A549 (cell line): ENCODE measurements around the gene DSCAML1. TPM values are rescaled to one million over a fixed set of nuclear protein-coding genes. Genes with fewer than 3 reads are reported as not detected.

Experiments used
- ATAC-seq, 2 experiments: fragments of 200-7000 bp in 1 of 2; fragments of >200 bp in 1 of 2; cut with Nextera tagmentation in 1 of 2; cut with Tn5 transposase in 1 of 2; 3 replicates each; pipeline versions ENCODE4 v1.8.0 to v1.9.1; 2018 to 2020; ENCODE audit warnings: mild to moderate bottlenecking in 1 of 2, moderate library complexity in 1 of 2
- CTCF ChIA-PET: fragments of 300-600 bp; sonication (Branson Sonifier 250); formaldehyde crosslinking; extraction: SDS; loops from one replicate; lab custom pipeline; 2021; ENCODE audit warnings: antibody characterized with exemption, inconsistent platforms; lab: Yijun Ruan, JAX
- POLR2A ChIA-PET: fragments of 350-600 bp; formaldehyde crosslinking; extraction: SDS; loops from one replicate; lab custom pipeline; 2021; ENCODE audit warnings: antibody characterized with exemption, inconsistent platforms; lab: Yijun Ruan, JAX
- DNase-seq, 2 experiments: peaks; one replicate each; pipeline versions ENCODE4 v3.0.0 to v3.0.0-alpha.2; 2011 to 2016; ENCODE audit warnings: low read depth in 1 of 2, low spot score in 1 of 2
- FAIRE-seq: peaks from 2 replicates; lab custom pipeline; 2011; peaks lifted over from hg19 to GRCh38; lab: Jason Lieb, UNC
- H3K27ac ChIP-seq, 2 experiments: fragments of >200 bp; sonication (Bioruptor Twin); formaldehyde crosslinking; 3 replicates each; pipeline ENCODE4 v1.5.1; 2016 to 2017
- H3K4me1 ChIP-seq: fragments of >200 bp; sonication (Bioruptor Twin); formaldehyde crosslinking; 3 replicates; pipeline ENCODE4 v1.6.1; 2016
- H3K4me2 ChIP-seq: fragments of >200 bp; sonication (Bioruptor Twin); formaldehyde crosslinking; 3 replicates; pipeline ENCODE4 v1.6.1; 2016
- H3K4me3 ChIP-seq: fragments of >200 bp; sonication (Bioruptor Twin); formaldehyde crosslinking; 3 replicates; pipeline ENCODE4 v1.5.1; 2016
- H3K9me3 ChIP-seq: fragments of >200 bp; sonication (Bioruptor Twin); formaldehyde crosslinking; 3 replicates; pipeline ENCODE4 v1.6.1; 2016
- CEBPB ChIP-seq, 2 experiments: fragments of >200 bp in 1 of 2; sonication (Bioruptor Twin) in 1 of 2; formaldehyde crosslinking in 1 of 2; IDR thresholded peaks; 2 replicates each; pipeline ENCODE4 v1.6.1; 2012 to 2016
- EHF ChIP-seq: fragments of 250-450 bp; sonication (Bioruptor Pico); IDR thresholded peaks from 2 replicates; pipeline ENCODE4 v1.5.0; 2020; ENCODE audit warnings: mild to moderate bottlenecking
- ESRRA ChIP-seq: fragments of 150-350 bp; IDR thresholded peaks from 2 replicates; pipeline ENCODE4 v1.6.1; 2014; ENCODE audit warnings: mild to moderate bottlenecking, low read length, borderline replicate concordance
- FOSL2 ChIP-seq, 2 experiments: fragments of 450-650 bp in 1 of 2; fragments of >200 bp in 1 of 2; sonication (Bioruptor Twin) in 1 of 2; formaldehyde crosslinking; IDR thresholded peaks; 2 replicates each; pipeline versions ENCODE4 v1.5.0 to v1.6.1; 2016 to 2020; ENCODE audit warnings: mild to moderate bottlenecking in 1 of 2, moderate library complexity in 1 of 2
- HOXA7 ChIP-seq: fragments of 250-450 bp; sonication (Bioruptor Pico); IDR thresholded peaks from 2 replicates; pipeline ENCODE4 v1.5.0; 2020; ENCODE audit warnings: mild to moderate bottlenecking, moderate library complexity
- HOXB13 ChIP-seq: fragments of 250-450 bp; sonication (Bioruptor Pico); IDR thresholded peaks from 2 replicates; pipeline ENCODE4 v1.5.0; 2020; ENCODE audit warnings: low read depth, mild to moderate bottlenecking, moderate library complexity
- KDM1A ChIP-seq: fragments of 200-600 bp; sonication (generic); IDR thresholded peaks from 2 replicates; pipeline ENCODE4 v1.6.1; 2016; ENCODE audit warnings: low read depth, mild to moderate bottlenecking
- MAZ ChIP-seq: fragments of 150-350 bp; IDR thresholded peaks from 2 replicates; pipeline ENCODE4 v1.6.1; 2014; ENCODE audit warnings: antibody characterized with exemption, low read depth, low read length, borderline replicate concordance
- MYC ChIP-seq: IDR thresholded peaks from 2 replicates; pipeline ENCODE4 v1.6.1; 2012; ENCODE audit warnings: mild to moderate bottlenecking, inconsistent platforms, low read length, improper control_type of control experiment, borderline replicate concordance
- NFE2L2 ChIP-seq: fragments of 150-350 bp; conservative IDR thresholded peaks from 2 replicates; pipeline ENCODE4 v1.6.1; 2014; ENCODE audit warnings: low read length
- POLR2AphosphoS2 ChIP-seq: conservative IDR thresholded peaks from 2 replicates; pipeline ENCODE4 v1.6.1; 2012; ENCODE audit warnings: low read length, improper control_type of control experiment, inconsistent platforms
- RAD21 ChIP-seq, 2 experiments: fragments of >200 bp in 1 of 2; sonication (Bioruptor Twin) in 1 of 2; formaldehyde crosslinking in 1 of 2; IDR thresholded peaks in 1 of 2; conservative IDR thresholded peaks in 1 of 2; 2 replicates in 1 of 2; 3 replicates in 1 of 2; pipeline ENCODE4 v1.6.1; 2012 to 2018; ENCODE audit warnings: inconsistent platforms in 1 of 2
- RARB ChIP-seq: fragments of 250-450 bp; sonication (Bioruptor Pico); IDR thresholded peaks from 2 replicates; pipeline ENCODE4 v1.8.0; 2021; ENCODE audit warnings: mild to moderate bottlenecking, moderate library complexity
- RCOR1 ChIP-seq: fragments of 150-350 bp; IDR thresholded peaks from 2 replicates; pipeline ENCODE4 v1.6.1; 2014; ENCODE audit warnings: antibody characterized with exemption, low read length, low read depth
- RFX5 ChIP-seq: fragments of 450-650 bp; IDR thresholded peaks from 2 replicates; pipeline ENCODE4 v1.7.1; 2014; ENCODE audit warnings: antibody characterized with exemption, mild to moderate bottlenecking, moderate library complexity
- TP53 ChIP-seq: fragments of 250-450 bp; sonication (Bioruptor Pico); IDR thresholded peaks from 2 replicates; pipeline ENCODE4 v1.5.0; 2021; ENCODE audit warnings: mild to moderate bottlenecking, moderate library complexity
- ZNF302 ChIP-seq: fragments of 250-450 bp; sonication (Bioruptor Pico); IDR thresholded peaks from 2 replicates; pipeline ENCODE4 v1.9.0; 2021; ENCODE audit warnings: inconsistent platforms, mild to moderate bottlenecking, moderate library complexity
- ZSCAN20 ChIP-seq: fragments of 250-450 bp; sonication (Bioruptor Pico); IDR thresholded peaks from 2 replicates; pipeline ENCODE4 v1.8.0; 2022; ENCODE audit warnings: mild to moderate bottlenecking, moderate library complexity
- WGBS: methylation state at CpG from one replicate; pipeline ENCODE4 v1.1.6; 2017; ENCODE audit errors: missing lambda C conversion rate; 5-methylcytosine and 5-hydroxymethylcytosine counted together
- polyA plus RNA-seq, 4 experiments: library from polyadenylated mRNA; depleted of rRNA in 3 of 4; stranded (reverse); fragments of >200 nt; fragmentation: RNase III in 1 of 4; extraction: RNeasy Plus Mini Kit Qiagen cat#74134 plus additional on column Dnase treatment in 1 of 4; gene quantifications; 2 replicates in 3 of 4; 3 replicates in 1 of 4; pipeline ENCODE4 v1.2.3, GENCODE V29; 2011 to 2017
- TF ChIP-seq, protein P1 (sequence below): fragments of 250-450 bp; sonication (Bioruptor Pico); IDR thresholded peaks from 2 replicates; pipeline ENCODE4 v1.5.0; 2021; ENCODE audit warnings: mild to moderate bottlenecking, moderate library complexity, borderline replicate concordance
- TF ChIP-seq, protein P2 (sequence below): fragments of >200 bp; sonication (Bioruptor Twin); formaldehyde crosslinking; IDR thresholded peaks from 3 replicates; pipeline ENCODE4 v1.6.1; 2016
- TF ChIP-seq, protein P3 (sequence below): fragments of 200-600 bp; sonication (generic); IDR thresholded peaks from 2 replicates; pipeline ENCODE4 v1.6.1; 2016; ENCODE audit warnings: antibody characterized with exemption, mild to moderate bottlenecking, moderate library complexity
- TF ChIP-seq, protein P4 (sequence below): IDR thresholded peaks from 2 replicates; pipeline ENCODE4 v1.6.1; 2012; ENCODE audit warnings: low read depth, borderline replicate concordance
- TF ChIP-seq, protein P5 (sequence below): fragments of >200 bp; sonication (Bioruptor Twin); formaldehyde crosslinking; IDR thresholded peaks from 2 replicates; pipeline ENCODE4 v1.6.1; 2016

Gene DSCAML1
- polyA plus RNA-seq, 2 of the 4 experiments (the other 2 are of a cell fraction), result 0.12 to 0.31 TPM

DNA sequence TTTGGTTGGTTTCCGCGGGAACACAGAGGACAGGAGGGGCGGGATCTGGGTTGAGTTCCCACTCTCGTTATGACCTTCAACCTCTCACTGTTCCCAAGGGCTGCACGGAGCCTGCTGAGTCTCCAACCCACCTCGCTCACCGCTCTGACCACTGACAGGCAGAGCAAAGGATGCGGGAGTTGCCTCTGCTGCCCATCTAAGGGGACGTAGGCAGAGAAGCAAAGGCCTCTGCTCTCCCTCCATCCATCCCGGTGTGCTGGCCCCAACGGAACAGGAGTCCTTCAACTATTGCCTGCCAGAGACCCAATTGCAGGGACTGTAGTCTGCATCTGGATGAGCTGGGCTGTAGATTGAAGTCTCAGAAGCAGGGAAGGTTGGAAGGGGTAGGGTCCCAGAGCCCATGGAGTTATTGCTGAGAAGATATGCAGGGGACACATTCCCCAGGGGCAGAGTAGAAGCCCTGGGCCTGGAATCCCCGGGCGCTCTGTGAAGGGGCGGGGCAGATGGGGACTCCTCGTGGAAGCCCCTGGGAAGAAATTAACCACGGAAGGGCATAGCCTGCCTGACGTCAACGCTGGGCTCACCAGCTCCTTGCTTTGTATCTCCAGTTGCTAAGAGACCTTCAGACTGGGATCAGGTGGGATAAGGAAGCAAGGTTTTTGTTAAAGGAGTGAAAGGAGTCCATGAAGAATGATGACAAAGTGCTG, 40.2 kb upstream of the DSCAML1 start:
- TF ChIP-seq, protein P1, sequence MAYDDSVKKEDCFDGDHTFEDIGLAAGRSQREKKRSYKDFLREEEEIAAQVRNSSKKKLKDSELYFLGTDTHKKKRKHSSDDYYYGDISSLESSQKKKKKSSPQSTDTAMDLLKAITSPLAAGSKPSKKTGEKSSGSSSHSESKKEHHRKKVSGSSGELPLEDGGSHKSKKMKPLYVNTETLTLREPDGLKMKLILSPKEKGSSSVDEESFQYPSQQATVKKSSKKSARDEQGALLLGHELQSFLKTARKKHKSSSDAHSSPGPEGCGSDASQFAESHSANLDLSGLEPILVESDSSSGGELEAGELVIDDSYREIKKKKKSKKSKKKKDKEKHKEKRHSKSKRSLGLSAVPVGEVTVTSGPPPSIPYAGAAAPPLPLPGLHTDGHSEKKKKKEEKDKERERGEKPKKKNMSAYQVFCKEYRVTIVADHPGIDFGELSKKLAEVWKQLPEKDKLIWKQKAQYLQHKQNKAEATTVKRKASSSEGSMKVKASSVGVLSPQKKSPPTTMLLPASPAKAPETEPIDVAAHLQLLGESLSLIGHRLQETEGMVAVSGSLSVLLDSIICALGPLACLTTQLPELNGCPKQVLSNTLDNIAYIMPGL (CRISPR knock-in tag), result no peak
- no peak for TF ChIP-seq NFE2L2
- TF ChIP-seq HOXB13 (CRISPR knock-in tag), result no peak
- TF ChIP-seq, protein P2, sequence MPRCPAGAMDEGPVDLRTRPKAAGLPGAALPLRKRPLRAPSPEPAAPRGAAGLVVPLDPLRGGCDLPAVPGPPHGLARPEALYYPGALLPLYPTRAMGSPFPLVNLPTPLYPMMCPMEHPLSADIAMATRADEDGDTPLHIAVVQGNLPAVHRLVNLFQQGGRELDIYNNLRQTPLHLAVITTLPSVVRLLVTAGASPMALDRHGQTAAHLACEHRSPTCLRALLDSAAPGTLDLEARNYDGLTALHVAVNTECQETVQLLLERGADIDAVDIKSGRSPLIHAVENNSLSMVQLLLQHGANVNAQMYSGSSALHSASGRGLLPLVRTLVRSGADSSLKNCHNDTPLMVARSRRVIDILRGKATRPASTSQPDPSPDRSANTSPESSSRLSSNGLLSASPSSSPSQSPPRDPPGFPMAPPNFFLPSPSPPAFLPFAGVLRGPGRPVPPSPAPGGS, result no peak
- TF ChIP-seq RAD21 (conservative IDR thresholded peaks at IDR 0.05 in 1 of 2, IDR thresholded peaks at IDR 0.05 in 1 of 2), result no peak
- TF ChIP-seq KDM1A, result no peak
- no peak for TF ChIP-seq ESRRA
- no peak for TF ChIP-seq RFX5
- TF ChIP-seq TP53 (CRISPR knock-in tag), result no peak
- TF ChIP-seq, protein P3, sequence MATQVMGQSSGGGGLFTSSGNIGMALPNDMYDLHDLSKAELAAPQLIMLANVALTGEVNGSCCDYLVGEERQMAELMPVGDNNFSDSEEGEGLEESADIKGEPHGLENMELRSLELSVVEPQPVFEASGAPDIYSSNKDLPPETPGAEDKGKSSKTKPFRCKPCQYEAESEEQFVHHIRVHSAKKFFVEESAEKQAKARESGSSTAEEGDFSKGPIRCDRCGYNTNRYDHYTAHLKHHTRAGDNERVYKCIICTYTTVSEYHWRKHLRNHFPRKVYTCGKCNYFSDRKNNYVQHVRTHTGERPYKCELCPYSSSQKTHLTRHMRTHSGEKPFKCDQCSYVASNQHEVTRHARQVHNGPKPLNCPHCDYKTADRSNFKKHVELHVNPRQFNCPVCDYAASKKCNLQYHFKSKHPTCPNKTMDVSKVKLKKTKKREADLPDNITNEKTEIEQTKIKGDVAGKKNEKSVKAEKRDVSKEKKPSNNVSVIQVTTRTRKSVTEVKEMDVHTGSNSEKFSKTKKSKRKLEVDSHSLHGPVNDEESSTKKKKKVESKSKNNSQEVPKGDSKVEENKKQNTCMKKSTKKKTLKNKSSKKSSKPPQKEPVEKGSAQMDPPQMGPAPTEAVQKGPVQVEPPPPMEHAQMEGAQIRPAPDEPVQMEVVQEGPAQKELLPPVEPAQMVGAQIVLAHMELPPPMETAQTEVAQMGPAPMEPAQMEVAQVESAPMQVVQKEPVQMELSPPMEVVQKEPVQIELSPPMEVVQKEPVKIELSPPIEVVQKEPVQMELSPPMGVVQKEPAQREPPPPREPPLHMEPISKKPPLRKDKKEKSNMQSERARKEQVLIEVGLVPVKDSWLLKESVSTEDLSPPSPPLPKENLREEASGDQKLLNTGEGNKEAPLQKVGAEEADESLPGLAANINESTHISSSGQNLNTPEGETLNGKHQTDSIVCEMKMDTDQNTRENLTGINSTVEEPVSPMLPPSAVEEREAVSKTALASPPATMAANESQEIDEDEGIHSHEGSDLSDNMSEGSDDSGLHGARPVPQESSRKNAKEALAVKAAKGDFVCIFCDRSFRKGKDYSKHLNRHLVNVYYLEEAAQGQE, result no peak
- no peak for TF ChIP-seq CEBPB (IDR thresholded peaks at IDR 0.05)
- TF ChIP-seq MYC, result no peak
- TF ChIP-seq FOSL2 (IDR thresholded peaks at IDR 0.05), result no peak
- TF ChIP-seq FOSL2 (CRISPR knock-in tag; IDR thresholded peaks at IDR 0.05), result no peak
- no peak for TF ChIP-seq ZNF302 (CRISPR knock-in tag)
- no peak for TF ChIP-seq HOXA7 (CRISPR knock-in tag)
- FAIRE-seq, result no peak
- ChIA-PET CTCF (interaction anchor here (1.5 kb wide), 1 partner anchor 216 kb away, joined by 4 read pairs; no protein-coding TSS in a partner anchor), POLR2A (no interaction called here)
- Histone ChIP-seq H3K27ac (no peak overlapping the region), H3K9me3 (no peaks in the 10 kb centered on the region), H3K4me2 (no peak overlapping the region), H3K4me3 (no peak overlapping the region), H3K4me1 (no peaks in the 10 kb centered on the region)
- WGBS, result 51% methylated on average over 10 of the region's 18 CpGs
- DNase-seq, result no peak
- no peak; a peak in 2 of 6 replicates for ATAC-seq

DNA sequence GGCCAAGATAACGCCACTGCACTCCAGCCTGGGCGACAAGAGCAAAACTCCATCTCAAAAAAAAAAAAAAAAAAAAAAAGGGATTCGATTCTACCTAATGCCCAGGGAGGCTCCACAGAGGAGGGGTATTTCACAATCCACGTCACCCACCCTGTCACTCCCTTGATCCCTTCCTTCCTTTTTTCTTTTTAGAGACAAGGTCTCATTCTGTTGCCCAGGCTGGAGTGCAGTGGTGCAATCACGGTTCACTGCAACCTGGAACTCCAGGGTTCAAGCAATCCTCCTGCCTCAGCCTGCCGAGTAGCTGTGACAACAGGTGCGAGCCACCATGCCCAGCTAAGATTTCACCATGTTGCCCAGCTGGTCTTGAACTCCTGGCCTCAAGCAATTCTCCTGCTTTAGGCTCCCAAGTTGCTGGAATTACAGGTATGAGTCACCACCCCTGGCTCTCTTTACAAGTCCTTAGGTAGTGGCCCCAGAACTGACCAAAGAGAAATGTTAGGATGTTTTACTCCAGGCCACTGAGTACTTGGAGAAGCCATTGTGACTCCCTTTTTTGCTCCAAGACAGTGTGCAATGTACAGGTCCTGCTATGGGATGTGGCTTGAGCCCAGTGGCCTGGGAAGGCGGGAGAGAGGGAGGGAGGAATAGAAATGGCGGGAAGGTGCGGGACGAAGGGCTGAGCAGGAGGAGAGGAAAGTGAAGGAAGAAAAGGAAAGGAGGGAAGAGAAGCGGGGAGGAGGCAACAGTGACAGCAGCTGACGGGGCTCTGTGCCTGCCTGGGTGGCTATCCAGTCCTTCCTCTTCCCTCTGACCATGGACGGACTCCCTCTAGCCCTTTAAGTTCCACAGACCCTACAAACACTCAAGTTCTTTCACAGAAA, 39.3 kb upstream of the DSCAML1 start:
- Histone ChIP-seq H3K4me1 (no peaks in the 10 kb centered on the region), H3K27ac (no peak overlapping the region), H3K4me3 (no peak overlapping the region), H3K9me3 (no peaks in the 10 kb centered on the region), H3K4me2 (no peak overlapping the region)
- DNase-seq (no peak), FAIRE-seq (no peak), ATAC-seq (no peak)
- WGBS, result 69% methylated on average over 12 of the region's 14 CpGs
- POLR2A ChIA-PET, result no interaction called here
- CTCF ChIA-PET, result interaction anchor here (1.5 to 5.0 kb wide), 4 partner anchors 8 to 217 kb away, joined by 4 to 24 read pairs (median 10); partner anchors contain the start of gene FXYD2
- TF ChIP-seq MAZ (no peak), FOSL2 (IDR thresholded peaks at IDR 0.05) (no peak), FOSL2 (CRISPR knock-in tag; IDR thresholded peaks at IDR 0.05) (no peak), EHF (CRISPR knock-in tag) (no peak), POLR2AphosphoS2 (no peak), ZSCAN20 (CRISPR knock-in tag) (no peak), RCOR1 (no peak), RARB (CRISPR knock-in tag) (no peak), RAD21 (conservative IDR thresholded peaks at IDR 0.05 in 1 of 2, IDR thresholded peaks at IDR 0.05 in 1 of 2) (no peak)
- TF ChIP-seq, protein P4, sequence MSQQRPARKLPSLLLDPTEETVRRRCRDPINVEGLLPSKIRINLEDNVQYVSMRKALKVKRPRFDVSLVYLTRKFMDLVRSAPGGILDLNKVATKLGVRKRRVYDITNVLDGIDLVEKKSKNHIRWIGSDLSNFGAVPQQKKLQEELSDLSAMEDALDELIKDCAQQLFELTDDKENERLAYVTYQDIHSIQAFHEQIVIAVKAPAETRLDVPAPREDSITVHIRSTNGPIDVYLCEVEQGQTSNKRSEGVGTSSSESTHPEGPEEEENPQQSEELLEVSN, result no peak
- TF ChIP-seq, protein P5, sequence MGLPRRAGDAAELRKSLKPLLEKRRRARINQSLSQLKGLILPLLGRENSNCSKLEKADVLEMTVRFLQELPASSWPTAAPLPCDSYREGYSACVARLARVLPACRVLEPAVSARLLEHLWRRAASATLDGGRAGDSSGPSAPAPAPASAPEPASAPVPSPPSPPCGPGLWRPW, result no peak
- TF ChIP-seq, protein P1 (CRISPR knock-in tag), result no peak
